Measurements from ENCODE around the gene MS4A8.

DNA sequence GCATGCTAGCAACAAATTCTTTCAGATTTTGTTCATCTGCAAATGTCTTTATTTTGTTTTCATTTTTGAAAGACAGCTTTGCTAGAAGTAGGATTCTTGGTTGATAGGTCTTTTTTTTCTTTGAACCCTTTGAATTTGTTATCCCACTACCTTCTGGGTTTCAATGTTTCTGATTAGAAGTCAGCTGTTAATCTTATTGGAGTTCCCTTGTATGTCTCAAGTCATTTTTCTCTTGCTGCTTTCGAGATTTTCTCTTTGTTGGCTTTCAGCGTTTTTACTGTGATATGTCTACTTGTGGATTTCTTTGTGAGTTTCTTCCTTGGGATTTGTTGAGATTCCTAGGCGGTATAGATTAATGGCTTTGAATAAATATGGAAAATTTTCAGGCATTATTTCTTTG is 27.2 kb upstream of the MS4A8 start:
- TF ChIP-seq, protein P1, sequence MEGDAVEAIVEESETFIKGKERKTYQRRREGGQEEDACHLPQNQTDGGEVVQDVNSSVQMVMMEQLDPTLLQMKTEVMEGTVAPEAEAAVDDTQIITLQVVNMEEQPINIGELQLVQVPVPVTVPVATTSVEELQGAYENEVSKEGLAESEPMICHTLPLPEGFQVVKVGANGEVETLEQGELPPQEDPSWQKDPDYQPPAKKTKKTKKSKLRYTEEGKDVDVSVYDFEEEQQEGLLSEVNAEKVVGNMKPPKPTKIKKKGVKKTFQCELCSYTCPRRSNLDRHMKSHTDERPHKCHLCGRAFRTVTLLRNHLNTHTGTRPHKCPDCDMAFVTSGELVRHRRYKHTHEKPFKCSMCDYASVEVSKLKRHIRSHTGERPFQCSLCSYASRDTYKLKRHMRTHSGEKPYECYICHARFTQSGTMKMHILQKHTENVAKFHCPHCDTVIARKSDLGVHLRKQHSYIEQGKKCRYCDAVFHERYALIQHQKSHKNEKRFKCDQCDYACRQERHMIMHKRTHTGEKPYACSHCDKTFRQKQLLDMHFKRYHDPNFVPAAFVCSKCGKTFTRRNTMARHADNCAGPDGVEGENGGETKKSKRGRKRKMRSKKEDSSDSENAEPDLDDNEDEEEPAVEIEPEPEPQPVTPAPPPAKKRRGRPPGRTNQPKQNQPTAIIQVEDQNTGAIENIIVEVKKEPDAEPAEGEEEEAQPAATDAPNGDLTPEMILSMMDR (IDR thresholded peaks at IDR 0.05; ENCODE audit: insufficient read depth, low read depth, low read length) = no peak
- TF ChIP-seq EZH2 (IDR thresholded peaks at IDR 0.05; ENCODE audit: insufficient read depth, low read length) = no peak

All from astrocyte (in vitro differentiated cells and primary cell).